ENCODE results near the gene PITX1.

- TF ChIP-seq, protein P1, sequence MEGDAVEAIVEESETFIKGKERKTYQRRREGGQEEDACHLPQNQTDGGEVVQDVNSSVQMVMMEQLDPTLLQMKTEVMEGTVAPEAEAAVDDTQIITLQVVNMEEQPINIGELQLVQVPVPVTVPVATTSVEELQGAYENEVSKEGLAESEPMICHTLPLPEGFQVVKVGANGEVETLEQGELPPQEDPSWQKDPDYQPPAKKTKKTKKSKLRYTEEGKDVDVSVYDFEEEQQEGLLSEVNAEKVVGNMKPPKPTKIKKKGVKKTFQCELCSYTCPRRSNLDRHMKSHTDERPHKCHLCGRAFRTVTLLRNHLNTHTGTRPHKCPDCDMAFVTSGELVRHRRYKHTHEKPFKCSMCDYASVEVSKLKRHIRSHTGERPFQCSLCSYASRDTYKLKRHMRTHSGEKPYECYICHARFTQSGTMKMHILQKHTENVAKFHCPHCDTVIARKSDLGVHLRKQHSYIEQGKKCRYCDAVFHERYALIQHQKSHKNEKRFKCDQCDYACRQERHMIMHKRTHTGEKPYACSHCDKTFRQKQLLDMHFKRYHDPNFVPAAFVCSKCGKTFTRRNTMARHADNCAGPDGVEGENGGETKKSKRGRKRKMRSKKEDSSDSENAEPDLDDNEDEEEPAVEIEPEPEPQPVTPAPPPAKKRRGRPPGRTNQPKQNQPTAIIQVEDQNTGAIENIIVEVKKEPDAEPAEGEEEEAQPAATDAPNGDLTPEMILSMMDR (conservative IDR thresholded peaks at IDR 0.05 in 1 of 2, IDR thresholded peaks at IDR 0.05 in 1 of 2; ENCODE audit: low read depth in 1 of 2, low read length in 2 of 2) = no peak
- TF ChIP-seq EZH2 (IDR thresholded peaks at IDR 0.05; ENCODE audit: low read length, missing control alignments) = no peak
Measured at GRCh38 chr5:135079760-135080159, 45.7 kb upstream of the PITX1 start.

Data from fibroblast of lung (primary cell).